Endodermal cell (in vitro differentiated cells): ENCODE results near the gene NPAS4. TPM values are rescaled to one million over a fixed set of nuclear protein-coding genes. Genes with fewer than 3 reads are reported as not detected.

ENCODE experiments used
- DNase-seq: peaks from one replicate; pipeline ENCODE4 v3.0.0-alpha.2; 2017
- H3K27ac ChIP-seq: 2 replicates; pipeline ENCODE4 v1.5.1; 2013; ENCODE audit warnings: mild to moderate bottlenecking, low read depth, low read length, moderate library complexity
- H3K27me3 ChIP-seq: 2 replicates; pipeline ENCODE4 v1.6.1; 2013; ENCODE audit warnings: mild to moderate bottlenecking, low read length, moderate library complexity; ENCODE audit not compliant: insufficient read depth, control insufficient read depth, poor library complexity, severe bottlenecking
- H3K36me3 ChIP-seq: 2 replicates; pipeline ENCODE4 v1.7.0; 2013; ENCODE audit warnings: mild to moderate bottlenecking, low read length, moderate library complexity; ENCODE audit not compliant: control insufficient read depth, insufficient read depth
- H3K4me1 ChIP-seq: one replicate; pipeline ENCODE4 v1.7.0; 2013; ENCODE audit warnings: low read length; ENCODE audit not compliant: control insufficient read depth, insufficient read depth
- H3K4me3 ChIP-seq: 2 replicates; pipeline ENCODE4 v1.5.1; 2013; ENCODE audit warnings: mild to moderate bottlenecking, low read length, moderate library complexity
- H3K9ac ChIP-seq: 2 replicates; pipeline ENCODE4 v1.6.1; 2013; ENCODE audit warnings: mild to moderate bottlenecking, low read length, moderate library complexity; ENCODE audit not compliant: poor library complexity, severe bottlenecking; ENCODE audit errors: extremely low read depth
- H3K9me3 ChIP-seq: 2 replicates; pipeline ENCODE4 v1.6.1; 2013; ENCODE audit warnings: mild to moderate bottlenecking, low read length, moderate library complexity; ENCODE audit not compliant: control insufficient read depth
- H3K27ac Mint-ChIP-seq: 2 replicates; pipeline ENCODE4 v1.8.0; 2020; ENCODE audit warnings: mixed read lengths
- H3K27me3 Mint-ChIP-seq: 2 replicates; pipeline ENCODE4 v1.8.0; 2021; ENCODE audit warnings: mild to moderate bottlenecking, mixed read lengths; ENCODE audit not compliant: insufficient read depth
- H3K36me3 Mint-ChIP-seq: 2 replicates; pipeline ENCODE4 v1.8.0; 2020; ENCODE audit warnings: low read depth, mixed read lengths
- H3K4me1 Mint-ChIP-seq: 2 replicates; pipeline ENCODE4 v1.8.0; 2020; ENCODE audit warnings: mixed read lengths
- H3K4me3 Mint-ChIP-seq: 2 replicates; pipeline ENCODE4 v1.8.0; 2020; ENCODE audit warnings: mild to moderate bottlenecking, moderate library complexity, mixed read lengths
- H3K9me3 Mint-ChIP-seq: 2 replicates; pipeline ENCODE4 v1.8.0; 2020; ENCODE audit warnings: mild to moderate bottlenecking, mixed read lengths
- CTCF ChIP-seq: fragments of 200-600 bp; sonication (generic); conservative IDR thresholded peaks from 2 replicates; pipeline ENCODE4 v1.5.0; 2021; ENCODE audit warnings: antibody characterized with exemption, mild to moderate bottlenecking
- WGBS, 2 experiments: methylation state at CpG; one replicate each; pipeline versions ENCODE4 v1.1.5 to v1.1.7; 2013; ENCODE audit warnings: missing lambda C conversion rate in 2 of 2, mixed read lengths in 1 of 2; ENCODE audit not compliant: insufficient coverage in 1 of 2, insufficient read length in 1 of 2; 5-methylcytosine and 5-hydroxymethylcytosine counted together
- total RNA-seq, 2 donors: library from RNA; stranded (reverse); fragmentation: NEBNext Ultra II Directional in 1 of 2; extraction: Animal tissue kit (Norgen Biotek cat#: 25700) in 1 of 2; gene quantifications; 2 replicates in 1 of 2; 3 replicates in 1 of 2; pipeline ENCODE4 v1.2.1, GENCODE V29; 2021

Gene NPAS4
- total RNA-seq, 2 donors from 2014 or later, result not detected

GRCh38 chr11:66409226-66409625, 11.6 kb upstream of the NPAS4 start:
- Mint-ChIP-seq H3K4me3 (peak overlapping the region; percentile 52), H3K9me3 (no peaks in the 10 kb centered on the region), H3K27ac (no peak overlapping the region), H3K36me3 (no peaks in the 10 kb centered on the region), H3K27me3 (peaks cover 57% of the 10 kb centered on the region), H3K4me1 (no peaks in the 10 kb centered on the region)
- no peaks in the 10 kb centered on the region for H3K36me3 ChIP-seq
- no peaks in the 10 kb centered on the region for H3K4me1 ChIP-seq
- TF ChIP-seq CTCF, result no peak
- H3K27me3 ChIP-seq, result peaks cover 28% of the 10 kb centered on the region
- H3K4me3 ChIP-seq, result no peak overlapping the region
- no peak overlapping the region for H3K27ac ChIP-seq
- WGBS, 2 experiments, result 46 to 70% methylated on average over 5 to 10 of the region's 15 CpGs
- no peaks in the 10 kb centered on the region for H3K9me3 ChIP-seq
- no peak for DNase-seq
- H3K9ac ChIP-seq, result no peak overlapping the region

- H3K27me3 ChIP-seq, result peaks cover 21% of the 10 kb centered on the region
- Mint-ChIP-seq H3K36me3 (no peaks in the 10 kb centered on the region), H3K27me3 (peaks cover 52% of the 10 kb centered on the region), H3K9me3 (no peaks in the 10 kb centered on the region), H3K27ac (no peak overlapping the region), H3K4me1 (no peaks in the 10 kb centered on the region), H3K4me3 (no peak overlapping the region)
- no peak for DNase-seq
- H3K9me3 ChIP-seq, result no peaks in the 10 kb centered on the region
- no peaks in the 10 kb centered on the region for H3K36me3 ChIP-seq
- WGBS, 2 experiments, result 89 to 99% methylated on average over 11 to 12 of the region's 12 CpGs
- TF ChIP-seq CTCF, result no peak
- no peak overlapping the region for H3K27ac ChIP-seq
- H3K4me1 ChIP-seq, result no peaks in the 10 kb centered on the region
- H3K9ac ChIP-seq, result no peak overlapping the region
- H3K4me3 ChIP-seq, result no peak overlapping the region
Observed at GRCh38 chr11:66410191-66410590, 10.6 kb upstream of the NPAS4 start.

GRCh38 chr11:66411323-66411722, 9.5 kb upstream of the NPAS4 start:
- Mint-ChIP-seq H3K27me3 (peaks cover 52% of the 10 kb centered on the region), H3K4me3 (no peak overlapping the region), H3K27ac (no peak overlapping the region), H3K4me1 (no peaks in the 10 kb centered on the region), H3K36me3 (no peaks in the 10 kb centered on the region), H3K9me3 (no peaks in the 10 kb centered on the region)
- TF ChIP-seq CTCF, result no peak
- H3K4me3 ChIP-seq, result no peak overlapping the region
- H3K27ac ChIP-seq, result no peak overlapping the region
- H3K9me3 ChIP-seq, result no peaks in the 10 kb centered on the region
- peaks cover 10% of the 10 kb centered on the region for H3K27me3 ChIP-seq
- no peak overlapping the region for H3K9ac ChIP-seq
- no peaks in the 10 kb centered on the region for H3K36me3 ChIP-seq
- H3K4me1 ChIP-seq, result no peaks in the 10 kb centered on the region
- no peak for DNase-seq
- WGBS, 2 experiments, result 85 to 87% methylated on average over 3 to 4 of the region's 4 CpGs
